Measurements from ENCODE around the gene DOK7.

The DOK7 gene, protein sequence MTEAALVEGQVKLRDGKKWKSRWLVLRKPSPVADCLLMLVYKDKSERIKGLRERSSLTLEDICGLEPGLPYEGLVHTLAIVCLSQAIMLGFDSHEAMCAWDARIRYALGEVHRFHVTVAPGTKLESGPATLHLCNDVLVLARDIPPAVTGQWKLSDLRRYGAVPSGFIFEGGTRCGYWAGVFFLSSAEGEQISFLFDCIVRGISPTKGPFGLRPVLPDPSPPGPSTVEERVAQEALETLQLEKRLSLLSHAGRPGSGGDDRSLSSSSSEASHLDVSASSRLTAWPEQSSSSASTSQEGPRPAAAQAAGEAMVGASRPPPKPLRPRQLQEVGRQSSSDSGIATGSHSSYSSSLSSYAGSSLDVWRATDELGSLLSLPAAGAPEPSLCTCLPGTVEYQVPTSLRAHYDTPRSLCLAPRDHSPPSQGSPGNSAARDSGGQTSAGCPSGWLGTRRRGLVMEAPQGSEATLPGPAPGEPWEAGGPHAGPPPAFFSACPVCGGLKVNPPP

DNA sequence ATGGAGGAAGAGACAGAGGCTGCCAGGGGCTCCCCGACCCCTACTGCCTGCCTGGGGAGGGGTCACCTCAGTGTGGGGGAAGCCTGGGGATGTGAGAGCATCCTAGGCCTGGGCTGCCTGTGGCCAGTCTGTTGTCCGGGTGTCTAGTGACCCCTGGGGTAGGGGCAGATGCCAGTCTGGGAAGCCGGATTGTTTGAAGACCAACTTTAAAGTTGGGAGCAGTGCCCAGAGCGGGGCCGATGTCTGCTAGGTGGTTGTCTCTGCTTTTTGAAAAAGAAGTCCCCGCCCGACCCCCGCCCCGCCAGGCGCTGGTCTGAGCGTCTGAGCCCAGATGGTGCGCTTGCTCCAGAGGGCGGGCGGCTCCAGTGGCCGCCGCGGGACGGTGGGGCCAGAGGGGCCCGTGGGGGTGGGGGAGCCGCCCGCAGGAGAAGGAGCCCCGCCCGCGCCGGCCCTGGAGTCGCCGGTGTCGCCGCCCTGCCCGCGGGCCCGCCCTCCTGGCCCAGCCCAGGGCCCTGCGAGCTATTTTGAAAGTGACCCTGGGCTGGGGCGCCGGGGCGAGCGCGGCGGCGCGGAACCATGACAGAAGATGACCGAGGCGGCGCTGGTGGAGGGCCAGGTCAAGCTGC, at the start of gene DOK7:
DOK7 (plus strand) TSS at position 517 of the 626 bp plus-strand sequence; CDS start at position 587, 70 bp downstream.
- H3K27ac ChIP-seq = no peak within 1 kb of the TSS
- peaks cover 23% of the 10 kb centered on the region for H3K27me3 ChIP-seq (replicated peaks)
- in situ Hi-C loops (cut with HindIII; ENCODE audit: low pct_ligation_motif_present, low sequenced_read_pairs) = no loop called here
- H3K4me3 ChIP-seq (ENCODE audit: low read depth, low read length) = no peak within 1 kb of the TSS
- no peaks in the 10 kb centered on the region for H3K36me3 ChIP-seq (replicated peaks)
- TF ChIP-seq, protein P1, sequence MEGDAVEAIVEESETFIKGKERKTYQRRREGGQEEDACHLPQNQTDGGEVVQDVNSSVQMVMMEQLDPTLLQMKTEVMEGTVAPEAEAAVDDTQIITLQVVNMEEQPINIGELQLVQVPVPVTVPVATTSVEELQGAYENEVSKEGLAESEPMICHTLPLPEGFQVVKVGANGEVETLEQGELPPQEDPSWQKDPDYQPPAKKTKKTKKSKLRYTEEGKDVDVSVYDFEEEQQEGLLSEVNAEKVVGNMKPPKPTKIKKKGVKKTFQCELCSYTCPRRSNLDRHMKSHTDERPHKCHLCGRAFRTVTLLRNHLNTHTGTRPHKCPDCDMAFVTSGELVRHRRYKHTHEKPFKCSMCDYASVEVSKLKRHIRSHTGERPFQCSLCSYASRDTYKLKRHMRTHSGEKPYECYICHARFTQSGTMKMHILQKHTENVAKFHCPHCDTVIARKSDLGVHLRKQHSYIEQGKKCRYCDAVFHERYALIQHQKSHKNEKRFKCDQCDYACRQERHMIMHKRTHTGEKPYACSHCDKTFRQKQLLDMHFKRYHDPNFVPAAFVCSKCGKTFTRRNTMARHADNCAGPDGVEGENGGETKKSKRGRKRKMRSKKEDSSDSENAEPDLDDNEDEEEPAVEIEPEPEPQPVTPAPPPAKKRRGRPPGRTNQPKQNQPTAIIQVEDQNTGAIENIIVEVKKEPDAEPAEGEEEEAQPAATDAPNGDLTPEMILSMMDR (IDR thresholded peaks at IDR 0.05; ENCODE audit: low read depth, low read length, missing control alignments) = no peak
- DNase-seq = no peak

DNA sequence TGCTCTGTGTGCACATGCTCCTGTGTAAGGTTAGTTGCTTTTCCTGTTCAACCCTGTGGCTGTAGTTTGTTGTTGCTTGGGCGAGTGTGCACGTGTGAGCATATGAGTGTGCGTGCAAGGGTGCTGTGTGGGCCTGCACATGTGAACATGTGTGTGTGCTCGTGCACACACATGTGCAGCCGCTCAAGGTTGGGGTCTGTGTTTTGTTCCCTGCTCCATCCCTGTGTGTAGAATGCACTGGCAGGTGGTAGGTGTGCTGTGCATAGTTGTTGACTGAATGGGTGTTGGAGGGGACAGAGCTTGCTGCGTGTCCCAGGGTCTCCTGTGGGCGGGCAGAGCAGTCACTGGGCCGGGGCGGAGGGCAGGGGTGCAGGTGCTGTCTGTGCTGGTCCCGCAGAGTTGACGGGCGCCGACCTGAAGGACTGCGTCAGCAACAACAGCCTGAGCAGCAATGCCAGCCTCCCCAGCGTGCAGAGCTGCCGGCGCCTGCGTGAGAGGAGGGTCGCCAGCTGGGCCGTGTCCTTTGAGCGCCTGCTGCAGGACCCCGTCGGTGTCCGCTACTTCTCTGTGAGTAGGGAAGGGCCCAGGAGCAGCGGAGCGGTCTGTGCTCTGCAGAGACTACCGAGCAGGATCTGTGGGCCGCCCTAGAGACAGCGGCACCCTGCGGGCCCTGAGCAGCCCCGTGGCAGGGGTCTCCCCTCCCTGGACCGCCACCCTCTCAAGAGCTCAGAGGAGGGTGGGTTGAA, 49.3 kb upstream of the DOK7 start:
- no peak overlapping the region for H3K27ac ChIP-seq
- H3K4me3 ChIP-seq (ENCODE audit: low read depth, low read length) = no peak overlapping the region
- in situ Hi-C loops (cut with HindIII; ENCODE audit: low pct_ligation_motif_present, low sequenced_read_pairs) = no loop called here

DNA sequence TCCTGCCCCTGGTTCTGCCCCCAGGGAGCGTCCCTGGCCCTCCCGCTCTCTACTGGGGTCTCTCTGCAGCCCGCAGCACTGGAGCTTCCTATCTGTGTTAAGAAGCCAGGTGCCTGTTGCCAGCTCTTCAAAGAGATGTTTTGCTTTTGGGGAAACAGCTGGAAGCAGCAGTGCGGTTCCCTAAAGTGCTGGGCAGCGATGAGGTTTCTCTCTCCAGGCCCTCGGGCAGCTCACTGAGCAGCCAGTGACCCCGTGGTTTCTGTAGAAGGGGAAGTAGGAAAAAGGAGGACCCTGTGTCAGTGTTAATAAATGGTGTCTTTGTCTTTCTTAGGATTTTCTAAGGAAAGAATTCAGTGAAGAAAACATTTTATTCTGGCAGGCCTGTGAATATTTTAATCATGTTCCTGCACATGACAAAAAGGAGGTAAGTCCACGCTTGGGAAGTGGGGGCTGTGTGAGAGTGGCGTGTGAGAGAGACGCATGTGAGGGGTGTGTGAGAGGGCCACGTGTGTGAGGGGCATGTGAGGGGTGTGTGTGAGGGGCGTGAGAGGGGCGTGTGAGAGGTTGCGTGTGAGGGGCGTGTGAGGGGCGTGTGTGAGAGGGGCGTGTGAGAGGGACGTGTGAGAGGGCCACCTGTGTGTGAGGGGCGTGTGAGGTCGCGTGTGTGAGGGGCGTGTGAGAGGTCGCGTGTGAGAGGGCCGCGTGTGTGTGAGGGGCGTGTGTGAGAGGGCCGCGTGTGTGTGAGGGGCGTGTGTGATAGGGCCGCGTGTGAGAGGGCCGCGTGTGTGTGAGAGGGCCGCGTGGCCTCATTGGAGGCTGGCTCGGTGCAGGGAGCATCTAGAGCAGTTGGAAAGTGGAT, 48.5 kb upstream of the DOK7 start:
- no peak for DNase-seq
- peaks cover 3% of the 10 kb centered on the region for H3K36me3 ChIP-seq (replicated peaks)
- no peaks in the 10 kb centered on the region for H3K27me3 ChIP-seq (replicated peaks)
- in situ Hi-C loops (cut with HindIII; ENCODE audit: low pct_ligation_motif_present, low sequenced_read_pairs) = no loop called here
- H3K4me3 ChIP-seq (ENCODE audit: low read depth, low read length) = no peak overlapping the region
- TF ChIP-seq, protein P1 (IDR thresholded peaks at IDR 0.05; ENCODE audit: low read depth, low read length, missing control alignments) = no peak
- no peak overlapping the region for H3K27ac ChIP-seq

More for the DNA sequence above, 49.3 kb upstream of the DOK7 start:
- no peak for DNase-seq
- Histone ChIP-seq H3K27me3 (replicated peaks) (no peaks in the 10 kb centered on the region), H3K36me3 (replicated peaks) (peaks cover 3% of the 10 kb centered on the region)
- TF ChIP-seq, protein P1 (IDR thresholded peaks at IDR 0.05; ENCODE audit: low read depth, low read length, missing control alignments) = no peak

DNA sequence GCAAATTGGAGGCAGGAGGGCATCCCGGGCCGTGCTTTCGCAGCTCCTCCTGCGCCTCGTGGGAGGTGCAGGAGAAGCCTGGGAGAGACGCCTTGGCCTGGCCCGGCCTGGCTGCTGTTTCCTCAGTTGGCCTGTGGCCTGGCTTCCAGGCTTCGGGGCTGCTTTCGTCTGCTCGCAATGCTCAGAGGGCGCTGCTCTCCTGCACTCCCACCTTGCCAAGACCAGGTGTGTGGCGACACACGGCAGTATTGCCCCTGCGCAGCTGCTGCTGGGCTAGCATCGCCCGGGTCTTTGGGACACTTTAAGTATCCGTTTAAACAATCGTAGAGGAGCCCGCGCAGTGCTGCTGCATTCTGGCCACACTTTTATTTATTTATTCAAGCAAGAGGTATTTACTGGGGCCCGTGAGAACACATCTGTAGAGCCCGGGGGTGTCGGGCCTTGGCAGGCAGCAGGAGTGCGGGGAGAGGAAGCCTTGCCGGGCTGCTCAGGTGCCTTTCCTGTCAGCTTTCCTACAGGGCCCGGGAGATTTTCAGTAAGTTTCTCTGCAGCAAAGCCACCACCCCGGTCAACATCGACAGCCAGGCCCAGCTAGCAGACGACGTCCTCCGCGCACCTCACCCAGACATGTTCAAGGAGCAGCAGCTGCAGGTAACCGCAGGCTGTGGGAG, 47.5 kb upstream of the DOK7 start:
- Histone ChIP-seq H3K27ac (no peak overlapping the region), H3K36me3 (replicated peaks) (peaks cover 3% of the 10 kb centered on the region), H3K4me3 (ENCODE audit: low read depth, low read length) (no peak overlapping the region), H3K27me3 (replicated peaks) (no peaks in the 10 kb centered on the region)
- in situ Hi-C loops (cut with HindIII; ENCODE audit: low pct_ligation_motif_present, low sequenced_read_pairs) = no loop called here
- no peak for DNase-seq
- TF ChIP-seq, protein P1 (IDR thresholded peaks at IDR 0.05; ENCODE audit: low read depth, low read length, missing control alignments) = no peak

DNA sequence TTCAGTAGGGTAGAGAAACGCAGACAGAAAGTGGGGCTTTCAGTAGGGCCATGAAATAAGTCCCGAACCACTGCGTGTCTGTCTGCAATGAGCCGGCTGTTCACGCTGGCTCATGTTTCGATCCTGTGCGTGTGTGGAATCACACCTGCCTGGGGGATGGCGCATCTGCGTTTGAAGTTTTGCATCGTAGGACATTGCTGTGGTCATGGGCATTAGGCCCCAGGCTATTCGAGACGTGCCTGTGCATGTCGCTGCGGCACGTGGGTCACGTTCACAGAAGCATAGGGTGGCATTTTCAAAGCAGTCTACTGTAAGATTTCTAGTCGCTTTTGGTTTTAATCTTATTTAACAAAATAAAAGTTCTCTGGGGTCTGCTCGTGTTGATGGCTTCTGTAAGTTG, 46.8 kb upstream of the DOK7 start:
- no peak overlapping the region for H3K27ac ChIP-seq
- no peaks in the 10 kb centered on the region for H3K27me3 ChIP-seq (replicated peaks)
- H3K4me3 ChIP-seq (ENCODE audit: low read depth, low read length) = no peak overlapping the region
- TF ChIP-seq, protein P1 (IDR thresholded peaks at IDR 0.05; ENCODE audit: low read depth, low read length, missing control alignments) = no peak
- no peak for DNase-seq
- H3K36me3 ChIP-seq (replicated peaks) = peaks cover 3% of the 10 kb centered on the region
- in situ Hi-C loops (cut with HindIII; ENCODE audit: low pct_ligation_motif_present, low sequenced_read_pairs) = no loop called here

Measured in brain microvascular endothelial cell (primary cell).